ENCODE data around the gene MEGF9.
"Not testable (repeated sequence)": the region's sequence is repeated elsewhere in the genome, so short reads cannot be mapped to it uniquely, and the experiment has no call there.

MEGF9 gene

DNA sequence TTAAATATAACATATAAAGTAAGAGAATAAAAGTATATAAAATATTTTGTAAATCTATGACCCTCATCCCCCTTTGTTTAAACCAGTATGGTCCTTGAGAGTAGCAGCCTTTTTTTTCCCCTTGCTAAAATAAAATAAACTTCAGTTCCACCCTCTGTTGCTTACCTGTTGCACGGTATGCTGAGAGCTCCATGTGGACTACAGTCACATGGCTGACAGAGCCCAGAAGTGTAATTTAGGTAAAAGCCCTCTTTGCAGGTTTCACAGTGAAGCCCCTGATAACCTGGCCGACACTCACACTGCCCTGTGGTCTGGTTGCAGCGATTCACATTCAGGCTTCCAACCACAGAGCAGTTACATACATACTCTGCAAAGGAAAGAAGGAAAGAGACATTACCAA, 55.1 kb downstream of the MEGF9 start:
- DNase-seq (ENCODE audit: low read depth in 2 of 2), result no peak

- no peak for DNase-seq (ENCODE audit: low read depth in 2 of 2)
Observed at GRCh38 chr9:120655005-120655622, 59.2 kb downstream of the MEGF9 start.

- DNase-seq (ENCODE audit: low read depth in 2 of 2), result no peak
Observed at GRCh38 chr9:120654272-120654671, 60.0 kb downstream of the MEGF9 start.

GRCh38 chr9:120653762-120654161, 60.5 kb downstream of the MEGF9 start:
- DNase-seq (ENCODE audit: low read depth in 2 of 2), result no peak

- DNase-seq (ENCODE audit: low read depth in 2 of 2), result no peak
Observed at GRCh38 chr9:120652934-120653333, 61.3 kb downstream of the MEGF9 start.

GRCh38 chr9:120650352-120650751, 63.9 kb downstream of the MEGF9 start:
- DNase-seq (ENCODE audit: low read depth in 2 of 2), result no peak

DNA sequence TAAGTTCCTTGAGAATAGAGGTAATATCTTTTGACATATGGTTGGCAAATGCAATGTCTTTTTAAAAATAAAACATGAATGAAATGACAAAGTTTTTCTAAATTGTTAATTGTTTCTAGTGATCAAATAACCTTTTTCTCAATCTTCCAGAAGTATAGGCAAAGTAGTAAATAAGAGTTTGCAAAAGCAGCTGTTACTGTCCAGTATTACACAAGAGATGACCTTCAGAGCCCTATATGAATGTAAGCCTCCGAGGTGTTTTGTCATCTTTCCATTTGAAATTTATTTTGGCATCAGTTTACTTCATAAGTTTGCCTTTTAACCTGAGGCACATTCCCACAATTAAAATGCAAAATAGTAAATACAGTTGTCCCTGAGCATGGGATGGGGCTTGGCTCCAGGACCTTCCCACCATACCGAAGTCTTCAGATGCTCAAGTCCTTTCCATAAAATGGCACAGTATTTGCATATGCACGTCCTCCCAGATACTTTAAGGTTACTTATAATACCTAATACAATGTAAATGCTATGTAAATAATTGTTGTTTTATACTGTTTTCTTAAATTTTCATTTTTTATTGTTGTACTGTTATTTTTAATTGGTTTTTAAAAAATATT, 65.6 kb downstream of the MEGF9 start:
- DNase-seq (ENCODE audit: low read depth in 2 of 2), result no peak

DNA sequence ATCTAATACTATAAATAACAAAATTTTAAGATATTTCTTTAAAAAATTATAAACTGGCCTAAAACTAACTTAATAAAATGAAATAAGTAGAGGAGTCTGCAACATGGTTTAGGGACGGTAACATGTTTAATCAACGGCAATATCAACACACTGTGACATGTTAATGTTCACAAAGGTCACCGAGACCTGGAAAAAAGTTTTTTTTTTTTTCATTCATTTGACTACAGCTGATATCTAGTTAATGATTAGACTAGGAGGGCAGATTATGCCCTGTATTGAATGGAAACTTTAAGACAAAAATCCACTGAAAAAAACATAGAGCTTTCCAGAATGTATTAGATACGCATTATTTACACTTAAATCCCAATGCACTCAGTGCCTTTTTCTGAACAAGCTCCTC, 67.3 kb downstream of the MEGF9 start:
- DNase-seq (ENCODE audit: low read depth in 2 of 2), result no peak

DNA sequence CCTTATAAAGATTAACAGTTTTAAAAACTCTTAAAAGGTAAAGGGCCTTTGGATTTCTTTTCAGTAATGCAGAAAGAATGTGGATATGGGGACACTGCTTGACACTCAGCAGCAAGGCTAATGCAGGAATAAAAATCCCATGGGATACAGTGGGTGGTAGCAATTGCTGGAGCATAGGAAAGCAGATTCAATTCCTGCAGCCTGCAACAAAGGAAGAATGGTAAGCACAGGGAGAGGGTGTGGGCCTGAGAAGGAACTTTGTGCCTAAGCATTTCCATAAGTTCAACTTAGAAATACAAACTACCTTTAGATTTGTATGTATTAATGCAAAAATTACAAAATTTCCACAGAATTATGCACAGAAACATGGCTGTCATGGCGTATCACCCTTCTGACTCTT, 68.5 kb downstream of the MEGF9 start:
- no peak for DNase-seq (ENCODE audit: low read depth in 2 of 2)

DNA sequence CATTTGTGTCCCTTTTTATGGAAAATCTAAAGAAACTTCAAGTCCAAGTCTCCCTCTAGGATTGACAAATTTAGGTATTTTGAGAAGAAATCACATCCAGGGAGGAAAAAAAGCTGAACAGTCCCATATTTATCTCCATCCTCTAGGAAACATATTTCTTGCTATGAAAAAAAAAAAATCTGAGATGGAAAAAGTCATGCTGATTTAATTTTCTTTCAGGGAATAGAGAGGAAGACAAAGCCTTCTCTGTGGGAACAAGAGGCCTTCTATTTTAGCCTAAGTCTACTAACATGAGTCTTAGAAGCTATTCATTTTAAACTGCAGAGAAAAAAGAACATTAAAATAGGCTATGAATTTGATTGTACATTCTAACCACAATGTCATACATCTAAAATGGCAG, 71.2 kb downstream of the MEGF9 start:
- DNase-seq (ENCODE audit: low read depth in 2 of 2), result no peak

DNA sequence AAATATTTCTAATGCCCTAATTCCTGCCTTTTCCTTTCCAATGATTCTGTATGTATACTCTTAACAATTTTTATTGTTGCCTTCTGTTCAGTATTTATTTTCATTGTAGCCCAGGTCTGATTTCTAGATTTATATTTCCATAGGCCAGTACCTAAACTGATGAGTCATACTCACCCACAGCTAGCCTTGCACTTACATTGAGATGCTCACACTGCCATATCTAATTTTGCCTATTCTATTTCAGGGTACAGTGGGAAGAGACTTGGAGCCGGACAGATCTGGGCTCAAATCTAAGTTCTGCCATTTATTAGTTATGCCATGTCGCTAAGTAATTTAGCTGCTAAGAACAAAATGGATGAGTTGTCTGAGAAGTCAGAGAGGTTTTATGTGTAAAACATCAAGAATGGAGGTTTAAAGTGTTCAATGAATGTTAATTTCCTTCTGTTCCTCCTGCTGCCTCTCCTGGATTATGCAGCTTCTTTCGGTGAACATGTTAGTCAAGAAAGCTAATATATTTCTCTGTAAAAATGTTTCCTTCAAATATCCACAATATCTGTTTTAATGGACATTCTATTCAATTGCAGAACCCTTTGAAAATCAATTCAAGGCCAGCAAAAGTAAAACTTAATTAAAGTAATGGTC, 72.0 kb downstream of the MEGF9 start:
- DNase-seq (ENCODE audit: low read depth in 2 of 2), result no peak

DNA sequence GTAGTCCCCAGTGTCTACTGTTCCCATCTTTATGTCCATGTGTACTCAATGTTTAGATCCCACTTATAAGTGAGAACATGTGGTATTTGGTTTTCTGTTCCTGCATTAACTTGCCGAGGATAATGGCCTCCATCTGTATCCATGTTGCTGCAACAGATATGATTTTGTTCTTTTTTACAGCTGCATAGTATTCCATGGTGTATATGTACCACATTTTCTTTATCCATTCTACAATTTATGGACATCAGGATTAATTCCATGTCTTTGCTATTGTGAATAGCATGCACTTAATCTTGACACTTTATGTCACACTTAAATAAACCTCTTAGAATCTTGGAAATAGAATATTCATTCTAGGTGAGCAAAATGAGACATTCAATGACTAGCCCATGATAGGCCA, 73.4 kb downstream of the MEGF9 start:
- DNase-seq (ENCODE audit: low read depth in 2 of 2), result not testable (repeated sequence)

GRCh38 chr9:120640380-120640779, 73.9 kb downstream of the MEGF9 start:
- DNase-seq (ENCODE audit: low read depth in 2 of 2), result no peak

DNA sequence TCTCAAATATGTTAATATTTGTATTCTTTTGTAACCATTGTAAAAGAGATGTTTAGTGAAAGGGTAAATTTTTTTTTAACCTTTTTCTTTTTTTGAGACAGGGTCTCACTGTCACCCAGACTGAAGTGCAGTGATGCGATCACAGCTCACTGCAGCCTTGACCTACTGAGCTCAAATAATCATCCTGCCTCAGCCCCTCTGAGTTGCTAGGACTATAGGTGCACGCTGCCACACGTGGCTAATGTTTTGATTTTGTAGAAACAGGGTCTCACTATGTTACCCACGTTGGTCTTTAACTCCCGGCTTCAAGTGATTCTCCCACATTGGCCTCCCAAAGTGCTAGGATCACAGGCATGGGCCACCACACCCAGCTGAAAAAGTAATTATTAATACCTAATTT, 76.4 kb downstream of the MEGF9 start:
- DNase-seq (ENCODE audit: low read depth in 2 of 2), result no peak

DNA sequence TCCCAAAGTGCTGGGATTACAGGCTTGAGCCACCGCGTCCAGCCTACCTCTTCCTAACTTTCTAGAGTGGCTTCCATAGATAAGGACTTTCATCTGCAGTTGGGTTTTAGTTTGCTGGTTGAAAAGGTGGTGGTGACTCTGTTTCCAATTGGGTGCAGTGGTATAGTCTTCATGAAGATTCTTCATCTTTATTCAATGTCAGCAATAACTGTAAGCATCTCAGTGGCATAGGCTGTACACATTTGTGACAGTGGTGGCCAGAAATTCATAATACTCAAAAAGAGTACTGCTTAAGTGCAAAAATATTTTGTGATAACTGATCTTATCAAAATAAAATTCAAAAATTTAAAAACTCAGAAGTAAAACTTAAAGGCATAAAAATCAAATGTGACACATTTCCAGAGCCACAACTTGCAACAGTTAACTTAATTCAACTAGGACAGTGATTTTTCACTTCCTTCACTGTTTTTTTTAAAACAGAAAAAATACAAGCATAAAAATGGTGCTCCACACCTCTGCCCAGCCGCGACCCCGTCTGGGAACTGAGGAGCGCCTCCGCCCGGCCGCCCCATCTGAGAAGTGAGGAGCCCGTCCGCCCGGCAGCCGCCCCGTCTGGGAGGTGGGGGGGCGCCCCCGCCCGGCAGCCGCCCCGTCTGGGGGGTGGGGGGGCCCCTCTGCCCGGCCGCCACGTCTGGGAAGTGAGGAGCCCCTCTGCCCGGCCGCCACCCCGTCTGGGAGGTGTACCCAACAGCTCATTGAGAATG, 77.9 kb downstream of the MEGF9 start:
- DNase-seq (ENCODE audit: low read depth in 2 of 2), result no peak

- DNase-seq (ENCODE audit: low read depth in 2 of 2), result no peak
Observed at GRCh38 chr9:120635011-120635410, 79.3 kb downstream of the MEGF9 start.

DNA sequence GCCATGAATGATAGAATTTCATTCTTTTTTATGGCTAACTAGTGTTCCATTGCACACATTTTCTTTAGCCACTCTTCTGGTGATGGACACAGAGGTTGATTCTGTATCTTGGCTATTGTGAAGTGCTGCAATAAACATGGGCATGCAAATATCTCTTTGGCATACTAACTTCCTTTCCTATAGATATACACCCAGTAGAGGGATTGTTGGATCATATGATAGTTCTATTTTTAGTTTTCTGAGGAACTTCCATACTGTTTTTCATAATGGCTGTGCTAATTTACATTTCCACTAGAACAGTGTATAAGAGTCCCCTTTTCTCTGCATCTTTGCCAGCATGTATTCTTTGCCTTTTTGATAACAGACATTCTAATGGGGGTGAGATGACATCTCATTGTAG, 83.9 kb downstream of the MEGF9 start:
- no peak for DNase-seq (ENCODE audit: low read depth in 2 of 2)

DNA sequence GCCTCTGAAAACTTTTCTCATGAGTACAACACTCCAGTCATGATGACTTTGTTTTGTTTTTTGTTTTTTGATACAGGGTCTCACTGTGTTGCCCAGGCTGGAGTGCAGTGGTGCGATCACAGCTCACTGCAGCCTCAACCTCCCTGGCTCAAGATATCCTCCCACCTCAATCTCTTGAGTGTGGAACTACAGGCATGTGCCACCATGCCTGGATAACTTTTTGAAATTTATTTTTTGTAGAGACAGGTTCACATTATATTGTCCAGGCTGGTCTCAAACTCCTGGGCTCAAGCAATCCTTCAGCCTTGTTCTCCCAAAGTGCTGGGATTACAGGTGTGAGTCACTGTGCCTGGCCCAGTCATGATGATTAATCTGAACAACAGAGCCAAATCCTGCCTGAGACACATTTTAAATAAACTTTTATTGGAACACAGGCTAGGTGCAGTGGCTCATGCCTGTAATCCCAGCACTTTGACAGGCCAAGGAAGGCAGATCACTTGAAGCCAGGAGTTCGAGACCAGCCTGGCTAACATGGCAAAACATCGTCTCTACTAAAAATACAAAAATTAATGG, 85.3 kb downstream of the MEGF9 start:
- not testable (repeated sequence) for DNase-seq (ENCODE audit: low read depth in 2 of 2)

DNA sequence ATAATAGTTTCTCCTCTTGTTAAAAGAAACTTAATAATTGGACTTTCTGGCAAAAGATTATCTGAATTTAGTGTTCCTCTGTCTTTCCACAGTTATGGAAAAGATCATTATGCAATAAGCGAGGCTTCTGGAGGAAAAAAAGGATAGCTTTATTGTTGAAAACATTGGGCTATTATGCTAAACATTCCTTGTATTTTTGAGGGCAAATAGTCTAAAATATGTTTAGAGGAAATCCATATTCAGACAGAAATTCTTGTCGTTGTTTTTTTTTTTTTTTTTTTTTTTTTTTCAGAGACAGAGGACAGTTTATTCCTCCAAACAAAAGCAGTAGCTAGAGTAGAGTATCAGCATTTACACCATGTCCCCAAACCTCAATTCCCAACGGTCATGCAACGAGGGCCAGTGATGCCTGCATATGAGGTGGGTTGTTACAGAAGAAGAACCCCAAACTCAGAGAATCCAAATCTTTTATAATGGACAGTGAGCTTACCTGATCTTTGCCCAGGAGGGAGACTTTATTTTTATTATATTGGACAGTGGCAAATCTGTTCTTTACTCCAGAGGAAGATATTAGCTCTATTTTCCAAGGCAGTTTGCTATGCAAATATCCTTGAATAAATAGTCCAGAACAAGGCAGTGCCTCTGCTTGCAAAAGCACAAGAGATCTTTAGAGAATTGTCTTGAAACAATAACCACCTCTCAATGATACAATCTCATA, 85.9 kb downstream of the MEGF9 start:
- DNase-seq (ENCODE audit: low read depth in 2 of 2), result no peak

GRCh38 chr9:120627073-120627472, 87.2 kb downstream of the MEGF9 start:
- no peak for DNase-seq (ENCODE audit: low read depth in 2 of 2)

GRCh38 chr9:120626512-120626911, 87.8 kb downstream of the MEGF9 start:
- no peak for DNase-seq (ENCODE audit: low read depth in 2 of 2)

- DNase-seq (ENCODE audit: low read depth in 2 of 2), result no peak
Observed at GRCh38 chr9:120625222-120625621, 89.0 kb downstream of the MEGF9 start.

Measured in stimulated activated CD4-positive, alpha-beta T cell treated with anti-CD3 and anti-CD28 coated beads, Interleukin-15, amount 100 ng/mL, for 48 hours (primary cell).